Measurements from ENCODE around the gene GABPB1.

GABPB1 gene

GRCh38 chr15:50267577-50267976 lies 87.4 kb downstream of the GABPB1 start:
- TF ChIP-seq ESRRG (CRISPR knock-in tag; IDR thresholded peaks at IDR 0.05) (no peak), ZFP3 (CRISPR knock-in tag; IDR thresholded peaks at IDR 0.05) (no peak)
- no peak for ATAC-seq

- TF ChIP-seq CSDC2 (CRISPR knock-in tag; IDR thresholded peaks at IDR 0.05), result no peak
- TF ChIP-seq OSR1 (CRISPR knock-in tag; IDR thresholded peaks at IDR 0.05), result no peak
- no peak for TF ChIP-seq BACH2 (CRISPR knock-in tag; IDR thresholded peaks at IDR 0.05; ENCODE audit: borderline replicate concordance)
- no peak for TF ChIP-seq PATZ1 (CRISPR knock-in tag; IDR thresholded peaks at IDR 0.05; ENCODE audit: borderline replicate concordance)
- no peak for TF ChIP-seq CREB5 (CRISPR knock-in tag; IDR thresholded peaks at IDR 0.05; ENCODE audit: low read depth)
- no peak for TF ChIP-seq PPARA (CRISPR knock-in tag; IDR thresholded peaks at IDR 0.05; ENCODE audit: borderline replicate concordance)
- no peak for TF ChIP-seq ZNF8 (CRISPR knock-in tag; IDR thresholded peaks at IDR 0.05)
- TF ChIP-seq POU6F1 (CRISPR knock-in tag; IDR thresholded peaks at IDR 0.05; ENCODE audit: borderline replicate concordance, low read depth), result no peak
- TF ChIP-seq CSRNP3 (CRISPR knock-in tag; IDR thresholded peaks at IDR 0.05), result no peak
- no peak for TF ChIP-seq ZFP30 (CRISPR knock-in tag; IDR thresholded peaks at IDR 0.05)
- no peak for TF ChIP-seq GLIS3 (CRISPR knock-in tag; IDR thresholded peaks at IDR 0.05)
- no peak for TF ChIP-seq ZNF565 (CRISPR knock-in tag; conservative IDR thresholded peaks at IDR 0.05; ENCODE audit: low read depth)
- TF ChIP-seq TCF4 (CRISPR knock-in tag; IDR thresholded peaks at IDR 0.05; ENCODE audit: borderline replicate concordance), result no peak
- TF ChIP-seq ZNF70 (CRISPR knock-in tag; IDR thresholded peaks at IDR 0.05), result no peak
- TF ChIP-seq TOX (CRISPR knock-in tag; IDR thresholded peaks at IDR 0.05; ENCODE audit: borderline replicate concordance), result no peak
- ATAC-seq, result no peak
Observed at GRCh38 chr15:50265620-50266019, 89.4 kb downstream of the GABPB1 start, which contains the start of gene HDC. Gene HDC (minus strand): TSS chr15:50265726. CDS start chr15:50265623, 103 bp downstream.

- no peak for TF ChIP-seq CSDC2 (CRISPR knock-in tag; IDR thresholded peaks at IDR 0.05)
- TF ChIP-seq POU6F1 (CRISPR knock-in tag; IDR thresholded peaks at IDR 0.05; ENCODE audit: borderline replicate concordance, low read depth), result no peak
- no peak for TF ChIP-seq OSR1 (CRISPR knock-in tag; IDR thresholded peaks at IDR 0.05)
- no peak for TF ChIP-seq ESRRG (CRISPR knock-in tag; IDR thresholded peaks at IDR 0.05)
- TF ChIP-seq TCF4 (CRISPR knock-in tag; IDR thresholded peaks at IDR 0.05; ENCODE audit: borderline replicate concordance), result no peak
- no peak for TF ChIP-seq GLIS3 (CRISPR knock-in tag; IDR thresholded peaks at IDR 0.05)
- TF ChIP-seq ZC3H10 (CRISPR knock-in tag; IDR thresholded peaks at IDR 0.05), result no peak
- TF ChIP-seq ZNF70 (CRISPR knock-in tag; IDR thresholded peaks at IDR 0.05), result no peak
- no peak for TF ChIP-seq ARNTL (CRISPR knock-in tag; IDR thresholded peaks at IDR 0.05; ENCODE audit: borderline replicate concordance, low read depth)
- no peak for TF ChIP-seq ZFP30 (CRISPR knock-in tag; IDR thresholded peaks at IDR 0.05)
- TF ChIP-seq ISL1 (CRISPR knock-in tag; IDR thresholded peaks at IDR 0.05), result no peak
- TF ChIP-seq SNAI2 (CRISPR knock-in tag; IDR thresholded peaks at IDR 0.05), result no peak
- TF ChIP-seq PPARA (CRISPR knock-in tag; IDR thresholded peaks at IDR 0.05; ENCODE audit: borderline replicate concordance), result no peak
- TF ChIP-seq ZFP3 (CRISPR knock-in tag; IDR thresholded peaks at IDR 0.05), result no peak
- TF ChIP-seq TSHZ2 (CRISPR knock-in tag; IDR thresholded peaks at IDR 0.05), result no peak
- no peak for TF ChIP-seq ZNF565 (CRISPR knock-in tag; conservative IDR thresholded peaks at IDR 0.05; ENCODE audit: low read depth)
Observed at GRCh38 chr15:50262533-50262932, 92.5 kb downstream of the GABPB1 start.

More at GRCh38 chr15:50262533-50262932, 92.5 kb downstream of the GABPB1 start:
- no peak for ATAC-seq
